ENCODE results near the gene TFF1. TPM values are rescaled to one million over a fixed set of nuclear protein-coding genes. Genes with fewer than 3 reads are reported as not detected.
A peak's percentile ranks its signal among the peaks of the same experiment; 100 is the strongest.

TFF1 gene
- total RNA-seq, 1 experiment from 2014 or later: not detected

- DNase-seq (ENCODE audit: low read depth): no peak
Measured at GRCh38 chr21:42346866-42347600, 19.3 kb downstream of the TFF1 start.

DNA sequence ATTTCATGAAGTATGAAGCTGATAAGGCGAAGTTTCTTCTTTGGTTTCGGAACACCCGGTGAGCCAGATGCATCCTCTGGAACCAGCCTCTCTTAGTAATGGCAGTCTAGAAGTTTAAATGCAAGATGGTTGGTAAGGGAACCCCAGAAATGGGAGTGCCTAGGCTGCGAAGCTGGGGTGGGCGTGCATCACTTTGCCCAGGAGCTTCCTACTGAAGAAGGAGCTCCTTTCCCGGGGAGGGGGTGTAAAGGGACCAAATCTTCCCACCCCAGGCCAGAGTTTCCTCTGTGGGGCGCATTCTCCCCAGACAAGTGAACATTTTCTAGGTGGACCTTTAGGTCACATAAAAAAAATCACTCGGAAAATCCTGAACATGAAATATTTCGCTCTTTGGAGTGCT is 19.9 kb downstream of the TFF1 start:
- DNase-seq (ENCODE audit: low read depth): no peak

- DNase-seq (ENCODE audit: low read depth): no peak
Measured at GRCh38 chr21:42344631-42345030, 21.7 kb downstream of the TFF1 start.

GRCh38 chr21:42343963-42344510 is 22.3 kb downstream of the TFF1 start:
- no peak for DNase-seq (ENCODE audit: low read depth)

DNA sequence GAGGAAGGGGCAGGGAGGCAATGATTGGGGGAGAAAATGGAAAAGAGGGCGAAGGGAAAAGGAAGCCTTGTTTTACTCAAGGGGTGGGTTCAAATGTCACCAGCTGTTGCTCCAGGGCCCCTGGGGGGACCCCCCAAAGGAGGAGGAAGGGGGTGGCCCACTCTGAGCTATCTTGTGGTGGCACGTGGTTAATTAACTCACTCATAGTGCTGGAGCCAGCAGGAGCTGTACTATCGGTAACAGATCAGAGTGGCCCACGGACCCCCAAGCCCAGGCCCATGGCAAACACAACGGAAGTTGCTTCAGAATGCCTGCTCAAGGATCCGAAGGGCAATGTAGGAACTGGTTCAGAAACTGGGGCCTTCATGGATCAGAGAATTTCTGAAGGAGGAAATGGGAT is 22.8 kb downstream of the TFF1 start:
- no peak for DNase-seq (ENCODE audit: low read depth)

DNA sequence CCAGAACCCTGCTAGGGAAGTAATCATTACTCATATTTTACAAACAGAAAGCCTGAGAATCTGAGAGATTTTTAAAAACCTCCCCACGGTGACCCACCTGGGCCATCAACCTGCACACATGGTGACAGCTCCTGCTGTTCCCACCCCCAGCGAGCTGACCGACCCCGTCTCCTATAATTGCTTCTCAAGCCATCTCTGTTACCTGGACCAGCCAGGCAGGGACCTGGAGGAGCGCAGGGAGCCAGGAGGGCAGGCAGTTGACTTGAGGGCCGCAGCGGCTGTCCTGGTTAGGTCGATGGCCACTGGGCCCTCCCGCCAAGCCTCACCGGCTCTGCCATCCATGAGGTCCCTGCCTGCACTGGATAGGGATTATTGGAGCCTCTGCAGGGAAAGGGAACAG is 23.2 kb downstream of the TFF1 start:
- DNase-seq (ENCODE audit: low read depth): no peak

GRCh38 chr21:42341776-42342542 is 24.4 kb downstream of the TFF1 start:
- no peak for DNase-seq (ENCODE audit: low read depth)

- no peak for DNase-seq (ENCODE audit: low read depth)
Measured at GRCh38 chr21:42340187-42341050, 25.9 kb downstream of the TFF1 start.

- no peak for DNase-seq (ENCODE audit: low read depth)
Measured at GRCh38 chr21:42338729-42339715, 27.3 kb downstream of the TFF1 start.

GRCh38 chr21:42337830-42338728 is 28.3 kb downstream of the TFF1 start:
- DNase-seq (ENCODE audit: low read depth): peak; percentile 21

DNA sequence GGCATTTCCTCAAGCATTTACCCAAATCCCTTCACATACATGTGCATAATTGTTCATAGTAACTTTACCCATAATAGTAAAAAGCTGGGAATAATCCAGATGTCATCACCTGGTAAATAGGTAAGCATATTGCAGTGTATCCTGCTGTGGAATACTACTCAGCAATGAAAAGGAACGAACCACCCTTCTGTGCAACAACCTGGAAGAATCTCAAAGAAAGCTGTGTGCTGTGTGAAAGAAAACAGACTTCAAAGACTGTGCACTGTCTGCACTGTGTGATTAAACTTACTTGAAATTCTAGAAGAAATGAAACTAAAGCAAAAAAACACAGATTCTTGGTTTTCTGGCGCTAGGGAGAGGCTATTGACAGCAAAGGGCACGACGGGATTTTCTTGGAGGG is 29.1 kb downstream of the TFF1 start:
- DNase-seq (ENCODE audit: low read depth): no peak

DNA sequence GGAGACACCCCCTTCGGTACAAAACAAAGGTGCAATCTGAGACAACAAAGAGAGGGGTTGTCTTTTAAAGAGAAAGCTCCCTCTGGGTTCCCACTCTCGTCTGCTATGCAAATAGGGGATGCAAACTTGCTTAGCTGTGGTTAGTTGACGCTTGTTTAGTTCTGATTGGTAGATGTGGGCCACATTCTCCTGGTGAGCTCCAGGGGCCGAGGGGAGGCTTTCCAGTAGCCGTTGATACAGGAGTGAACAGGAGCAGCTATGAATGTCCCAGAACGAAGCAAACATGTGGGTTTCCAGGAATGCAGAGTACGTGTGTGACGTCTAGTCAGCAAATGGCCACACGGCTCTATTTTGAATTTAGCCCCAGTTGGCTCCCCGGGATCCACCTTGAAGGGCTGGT is 30.3 kb downstream of the TFF1 start:
- no peak for DNase-seq (ENCODE audit: low read depth)

DNA sequence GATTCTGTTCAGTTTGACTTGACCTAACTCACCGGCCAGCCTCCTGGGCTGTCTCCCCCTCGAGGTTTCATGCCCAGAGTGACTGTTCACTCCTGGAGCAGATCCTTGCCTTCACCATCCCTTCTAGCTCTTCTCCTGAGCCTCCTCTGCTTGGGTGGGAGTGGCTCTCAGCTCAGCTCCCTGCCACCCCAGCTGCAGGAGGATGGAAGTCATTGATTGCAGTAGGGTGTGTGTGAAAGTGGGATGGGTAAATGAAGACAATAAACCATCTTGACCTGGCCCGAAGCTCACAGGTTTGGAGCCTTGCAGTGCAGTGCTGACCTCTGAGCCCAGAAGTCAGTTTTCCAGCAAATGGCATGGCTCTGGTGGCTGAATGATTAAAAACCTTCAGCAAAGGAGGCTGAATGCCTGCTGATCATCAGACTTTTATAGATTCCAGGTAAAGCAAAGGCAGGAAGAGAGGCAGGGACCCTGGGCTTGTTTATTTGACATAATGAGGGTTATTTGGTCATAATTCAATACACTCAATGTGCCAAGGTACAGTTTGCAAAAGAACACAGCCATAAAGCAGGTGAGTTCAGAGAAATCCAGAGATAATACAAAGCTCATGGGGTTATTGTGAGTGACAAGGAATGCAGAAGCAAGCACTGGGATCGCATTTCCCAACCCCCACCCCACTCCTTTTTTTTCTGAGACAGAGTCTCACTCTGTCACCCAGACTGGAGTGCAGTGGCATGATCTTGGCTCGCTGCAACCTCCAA is 33.6 kb downstream of the TFF1 start:
- no peak for DNase-seq (ENCODE audit: low read depth)

- no peak for DNase-seq (ENCODE audit: low read depth)
Measured at GRCh38 chr21:42331660-42332059, 34.7 kb downstream of the TFF1 start.

DNA sequence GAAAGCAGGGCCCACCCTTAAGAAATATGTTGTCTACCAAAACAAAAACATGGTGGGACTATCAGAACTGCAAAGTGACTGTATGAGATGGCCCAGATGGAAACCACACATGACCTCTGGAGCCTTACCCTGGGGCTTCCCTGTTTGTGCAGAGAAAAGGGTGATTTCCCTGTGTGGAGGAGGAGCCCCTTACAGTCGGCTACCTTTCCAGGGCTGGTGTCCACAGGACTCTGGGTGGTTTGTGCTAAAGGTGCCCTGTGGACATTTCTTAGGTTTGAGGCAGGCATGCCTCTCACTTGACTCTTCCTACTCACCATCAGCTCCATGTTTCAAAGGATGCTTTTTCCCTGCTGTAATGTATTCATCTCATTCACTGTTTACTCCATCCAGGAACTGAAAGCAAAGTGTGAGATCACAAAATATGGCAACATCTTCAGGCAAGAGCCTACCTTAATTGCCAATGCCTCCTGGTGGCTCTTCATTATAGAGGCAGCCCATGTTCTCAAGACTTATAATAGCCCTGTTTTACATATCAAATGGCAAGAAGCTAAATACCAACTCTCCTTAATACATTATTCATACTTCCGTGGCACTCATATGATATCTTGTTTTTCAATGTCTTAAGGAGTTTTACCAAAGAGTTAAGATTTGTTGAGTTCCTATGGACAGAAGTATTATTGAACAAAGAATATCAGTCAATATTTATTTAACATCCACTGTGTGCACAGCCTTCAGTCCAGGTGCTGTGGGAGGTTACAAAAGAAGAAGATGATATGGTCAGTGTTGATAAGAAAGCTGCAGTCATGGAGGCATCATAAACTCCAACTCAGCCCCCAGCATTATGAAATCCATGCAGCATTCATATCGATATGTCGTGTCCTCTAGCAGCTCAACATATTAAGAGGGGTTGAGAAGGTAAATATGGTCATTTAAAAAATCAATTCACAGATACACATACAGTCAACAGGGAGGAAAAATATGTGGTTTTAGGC is 35.7 kb downstream of the TFF1 start:
- DNase-seq (ENCODE audit: low read depth): no peak

DNA sequence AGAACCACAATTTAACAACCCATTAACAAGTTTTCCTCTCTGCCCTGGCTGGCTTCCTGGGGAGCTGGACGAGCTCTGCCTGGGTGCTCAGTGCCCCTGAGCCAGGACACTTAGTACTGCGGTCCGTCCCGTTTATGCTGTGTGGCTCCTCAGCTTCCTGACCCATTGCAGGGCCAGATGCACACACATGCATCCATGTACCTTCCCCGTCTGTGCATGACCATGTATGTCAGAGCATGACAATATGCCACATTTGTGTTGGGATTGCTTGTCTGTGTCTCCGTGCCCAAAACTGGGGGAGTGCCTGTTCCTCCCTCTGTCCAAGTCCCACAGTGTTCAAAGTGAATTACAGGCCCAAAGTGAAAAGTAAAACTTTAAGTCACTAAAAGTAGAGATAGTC is 41.4 kb downstream of the TFF1 start:
- DNase-seq (ENCODE audit: low read depth): no peak

GRCh38 chr21:42321845-42322244 is 44.5 kb downstream of the TFF1 start:
- DNase-seq (ENCODE audit: low read depth): no peak
